Measurements from ENCODE around the gene KAZN.

Gene KAZN

GRCh38 chr1:14822493-14822892 lies 224.0 kb downstream of the KAZN start:
- no peak for TF ChIP-seq EZH2 (IDR thresholded peaks at IDR 0.05; ENCODE audit: borderline replicate concordance, low read length)
- TF ChIP-seq CTCF (IDR thresholded peaks at IDR 0.05; ENCODE audit: low read length) = no peak

GRCh38 chr1:14822996-14823395 lies 224.5 kb downstream of the KAZN start:
- no peaks in the 10 kb centered on the region for H3K36me3 ChIP-seq (ENCODE audit: insufficient read depth, low read length)
- no peak overlapping the region for H3K9ac ChIP-seq (ENCODE audit: low read length)
- no peaks in the 10 kb centered on the region for H3F3A ChIP-seq (ENCODE audit: insufficient read depth, low read length)
- no peak overlapping the region for H3K4me2 ChIP-seq (ENCODE audit: low read length)
- H3K9me2 ChIP-seq (ENCODE audit: low read depth, low read length) = no peaks in the 10 kb centered on the region
- TF ChIP-seq EZH2 (IDR thresholded peaks at IDR 0.05; ENCODE audit: borderline replicate concordance, low read length) (no peak), CTCF (IDR thresholded peaks at IDR 0.05; ENCODE audit: low read length) (no peak)
- H3K27me3 ChIP-seq (ENCODE audit: insufficient read depth, low read length) = 0 out of 2 replicates have a peak, but pooled peaks cover 3% of the 10 kb centered on the region
- no peak overlapping the region for H3K27ac ChIP-seq (ENCODE audit: low read depth, low read length, poor library complexity, severe bottlenecking)
- no peaks in the 10 kb centered on the region for H3K4me1 ChIP-seq (ENCODE audit: insufficient read depth, low read length, severe bottlenecking)
- H3K4me3 ChIP-seq (ENCODE audit: low read depth, low read length, poor library complexity, severe bottlenecking) = no peak overlapping the region
- H4K20me1 ChIP-seq (ENCODE audit: insufficient read depth, low read length) = no peaks in the 10 kb centered on the region
- no peaks in the 10 kb centered on the region for H3K9me3 ChIP-seq (ENCODE audit: low read length)
- H2AFZ ChIP-seq (ENCODE audit: low read length) = no peak overlapping the region
- no peaks in the 10 kb centered on the region for H3K79me2 ChIP-seq (ENCODE audit: insufficient read depth, low read length)

More at GRCh38 chr1:14822493-14822892, 224.0 kb downstream of the KAZN start:
- H3K9ac ChIP-seq (ENCODE audit: low read length) = no peak overlapping the region
- no peaks in the 10 kb centered on the region for H3K36me3 ChIP-seq (ENCODE audit: insufficient read depth, low read length)
- H3K9me2 ChIP-seq (ENCODE audit: low read depth, low read length) = no peaks in the 10 kb centered on the region
- H3K9me3 ChIP-seq (ENCODE audit: low read length) = no peaks in the 10 kb centered on the region
- no peak overlapping the region for H2AFZ ChIP-seq (ENCODE audit: low read length)
- H3K27me3 ChIP-seq (ENCODE audit: insufficient read depth, low read length) = 0 out of 2 replicates have a peak, but pooled peaks cover 3% of the 10 kb centered on the region
- no peaks in the 10 kb centered on the region for H4K20me1 ChIP-seq (ENCODE audit: insufficient read depth, low read length)
- H3K4me1 ChIP-seq (ENCODE audit: insufficient read depth, low read length, severe bottlenecking) = no peaks in the 10 kb centered on the region
- H3K4me3 ChIP-seq (ENCODE audit: low read depth, low read length, poor library complexity, severe bottlenecking) = no peak overlapping the region
- no peaks in the 10 kb centered on the region for H3F3A ChIP-seq (ENCODE audit: insufficient read depth, low read length)
- no peaks in the 10 kb centered on the region for H3K79me2 ChIP-seq (ENCODE audit: insufficient read depth, low read length)
- no peak overlapping the region for H3K27ac ChIP-seq (ENCODE audit: low read depth, low read length, poor library complexity, severe bottlenecking)
- H3K4me2 ChIP-seq (ENCODE audit: low read length) = no peak overlapping the region

GRCh38 chr1:14824314-14824915 lies 225.9 kb downstream of the KAZN start:
- Histone ChIP-seq H4K20me1 (ENCODE audit: insufficient read depth, low read length) (no peaks in the 10 kb centered on the region), H3K27ac (ENCODE audit: low read depth, low read length, poor library complexity, severe bottlenecking) (no peak overlapping the region), H2AFZ (ENCODE audit: low read length) (no peak overlapping the region), H3K9ac (ENCODE audit: low read length) (no peak overlapping the region), H3K9me3 (ENCODE audit: low read length) (no peaks in the 10 kb centered on the region), H3K27me3 (ENCODE audit: insufficient read depth, low read length) (0 out of 2 replicates have a peak, but pooled peaks cover 3% of the 10 kb centered on the region), H3K4me2 (ENCODE audit: low read length) (no peak overlapping the region), H3K4me3 (ENCODE audit: low read depth, low read length, poor library complexity, severe bottlenecking) (no peak overlapping the region), H3K9me2 (ENCODE audit: low read depth, low read length) (no peaks in the 10 kb centered on the region), H3K4me1 (ENCODE audit: insufficient read depth, low read length, severe bottlenecking) (no peaks in the 10 kb centered on the region), H3F3A (ENCODE audit: insufficient read depth, low read length) (no peaks in the 10 kb centered on the region), H3K36me3 (ENCODE audit: insufficient read depth, low read length) (no peaks in the 10 kb centered on the region), H3K79me2 (ENCODE audit: insufficient read depth, low read length) (no peaks in the 10 kb centered on the region)
- TF ChIP-seq CTCF (IDR thresholded peaks at IDR 0.05; ENCODE audit: low read length) (no peak), EZH2 (IDR thresholded peaks at IDR 0.05; ENCODE audit: borderline replicate concordance, low read length) (no peak)
